A172 (cell line): ENCODE results near the gene TRH. TPM values are rescaled to one million over a fixed set of nuclear protein-coding genes. Genes with fewer than 3 reads are reported as not detected.
"Not testable (repeated sequence)": the region's sequence is repeated elsewhere in the genome, so short reads cannot be mapped to it uniquely, and the experiment has no call there.

ENCODE experiments used
- DNase-seq: peaks from one replicate; pipeline ENCODE4 v3.0.0-alpha.2; 2015; ENCODE audit warnings: low spot score
- total RNA-seq: library from RNA; depleted of rRNA; stranded (reverse); fragments of >200 nt; shearing (Covaris generic); gene quantifications from 2 replicates; pipeline ENCODE4 v1.2.3, GENCODE V29; 2014; rRNA removed

Gene TRH
- total RNA-seq, 1 experiment from 2014 or later: not detected

GRCh38 chr3:130010556-130010955 is 36.0 kb downstream of the TRH start:
- DNase-seq: no peak

- DNase-seq: not testable (repeated sequence)
Observed at GRCh38 chr3:130012108-130012507, 37.6 kb downstream of the TRH start.

- DNase-seq: not testable (repeated sequence)
Observed at GRCh38 chr3:130013246-130013645, 38.7 kb downstream of the TRH start.

GRCh38 chr3:130014526-130014925 is 40.0 kb downstream of the TRH start:
- DNase-seq: no peak

GRCh38 chr3:130017661-130018060 is 43.1 kb downstream of the TRH start:
- DNase-seq: not testable (repeated sequence)

- DNase-seq: not testable (repeated sequence)
Observed at GRCh38 chr3:130026146-130026829, 51.8 kb downstream of the TRH start.

GRCh38 chr3:130027437-130027836 is 52.9 kb downstream of the TRH start:
- DNase-seq: not testable (repeated sequence)

Other genes with a start within 250 kb of the TRH start
- gene TMCC1, start 81.0 kb upstream of the TRH start, total RNA-seq: 9.0 and 14.7 TPM in 2 replicates
- gene ALG1L2, start 107.1 kb downstream of the TRH start, total RNA-seq: not detected in 2 replicates